ENCODE data around the gene PCSK2.

PCSK2 gene

GRCh38 chr20:17441745-17442144 is 214.9 kb downstream of the PCSK2 start:
- H3K27me3 ChIP-seq (ENCODE audit: control insufficient read depth, insufficient read depth, low read length) = no peaks in the 10 kb centered on the region
- no peaks in the 10 kb centered on the region for H3K4me1 ChIP-seq (ENCODE audit: control insufficient read depth, insufficient read depth, low read length)
- no peak overlapping the region for H3K27ac ChIP-seq (ENCODE audit: low read length)
- no peaks in the 10 kb centered on the region for H3K36me3 ChIP-seq (ENCODE audit: control insufficient read depth, insufficient read depth, low read length)
- H3K9me3 ChIP-seq (ENCODE audit: control insufficient read depth, insufficient read depth, low read length) = no peaks in the 10 kb centered on the region
- no peak overlapping the region for H3K4me3 ChIP-seq (ENCODE audit: low read length)
- DNase-seq (ENCODE audit: low read depth, low spot score) = no peak
- no CpG with 5 or more reads among the region's 1 CpG for WGBS (ENCODE audit: insufficient coverage, insufficient read length)

GRCh38 chr20:17442588-17442987 is 215.7 kb downstream of the PCSK2 start:
- H3K27me3 ChIP-seq (ENCODE audit: control insufficient read depth, insufficient read depth, low read length) = no peaks in the 10 kb centered on the region
- H3K27ac ChIP-seq (ENCODE audit: low read length) = no peak overlapping the region
- no peaks in the 10 kb centered on the region for H3K36me3 ChIP-seq (ENCODE audit: control insufficient read depth, insufficient read depth, low read length)
- peak; percentile 50 for DNase-seq (ENCODE audit: low read depth, low spot score)
- no CpG with 5 or more reads among the region's 8 CpGs for WGBS (ENCODE audit: insufficient coverage, insufficient read length)
- H3K4me3 ChIP-seq (ENCODE audit: low read length) = no peak overlapping the region
- H3K9me3 ChIP-seq (ENCODE audit: control insufficient read depth, insufficient read depth, low read length) = no peaks in the 10 kb centered on the region
- H3K4me1 ChIP-seq (ENCODE audit: control insufficient read depth, insufficient read depth, low read length) = no peaks in the 10 kb centered on the region

- Histone ChIP-seq H3K9me3 (ENCODE audit: control insufficient read depth, insufficient read depth, low read length) (no peaks in the 10 kb centered on the region), H3K27ac (ENCODE audit: low read length) (no peak overlapping the region), H3K36me3 (ENCODE audit: control insufficient read depth, insufficient read depth, low read length) (no peaks in the 10 kb centered on the region), H3K27me3 (ENCODE audit: control insufficient read depth, insufficient read depth, low read length) (no peaks in the 10 kb centered on the region), H3K4me3 (ENCODE audit: low read length) (no peak overlapping the region), H3K4me1 (ENCODE audit: control insufficient read depth, insufficient read depth, low read length) (no peaks in the 10 kb centered on the region)
- no peak for DNase-seq (ENCODE audit: low read depth, low spot score)
- no CpG with 5 or more reads among the region's 11 CpGs for WGBS (ENCODE audit: insufficient coverage, insufficient read length)
Measured at GRCh38 chr20:17443131-17443858, 216.5 kb downstream of the PCSK2 start.

- no CpG with 5 or more reads among the region's 2 CpGs for WGBS (ENCODE audit: insufficient coverage, insufficient read length)
- DNase-seq (ENCODE audit: low read depth, low spot score) = no peak
- Histone ChIP-seq H3K4me1 (ENCODE audit: control insufficient read depth, insufficient read depth, low read length) (no peaks in the 10 kb centered on the region), H3K4me3 (ENCODE audit: low read length) (no peak overlapping the region), H3K27me3 (ENCODE audit: control insufficient read depth, insufficient read depth, low read length) (no peaks in the 10 kb centered on the region), H3K9me3 (ENCODE audit: control insufficient read depth, insufficient read depth, low read length) (no peaks in the 10 kb centered on the region), H3K36me3 (ENCODE audit: control insufficient read depth, insufficient read depth, low read length) (no peaks in the 10 kb centered on the region), H3K27ac (ENCODE audit: low read length) (no peak overlapping the region)
Measured at GRCh38 chr20:17444091-17444490, 217.3 kb downstream of the PCSK2 start.

GRCh38 chr20:17445543-17445942 is 218.7 kb downstream of the PCSK2 start:
- Histone ChIP-seq H3K9me3 (ENCODE audit: control insufficient read depth, insufficient read depth, low read length) (no peaks in the 10 kb centered on the region), H3K4me3 (ENCODE audit: low read length) (no peak overlapping the region), H3K27me3 (ENCODE audit: control insufficient read depth, insufficient read depth, low read length) (no peaks in the 10 kb centered on the region), H3K27ac (ENCODE audit: low read length) (no peak overlapping the region), H3K36me3 (ENCODE audit: control insufficient read depth, insufficient read depth, low read length) (no peaks in the 10 kb centered on the region), H3K4me1 (ENCODE audit: control insufficient read depth, insufficient read depth, low read length) (no peaks in the 10 kb centered on the region)
- DNase-seq (ENCODE audit: low read depth, low spot score) = no peak
- WGBS (ENCODE audit: insufficient coverage, insufficient read length) = no CpG with 5 or more reads among the region's 13 CpGs

GRCh38 chr20:17446171-17446570 is 219.3 kb downstream of the PCSK2 start:
- Histone ChIP-seq H3K27me3 (ENCODE audit: control insufficient read depth, insufficient read depth, low read length) (no peaks in the 10 kb centered on the region), H3K36me3 (ENCODE audit: control insufficient read depth, insufficient read depth, low read length) (no peaks in the 10 kb centered on the region), H3K27ac (ENCODE audit: low read length) (no peak overlapping the region), H3K4me3 (ENCODE audit: low read length) (no peak overlapping the region), H3K4me1 (ENCODE audit: control insufficient read depth, insufficient read depth, low read length) (no peaks in the 10 kb centered on the region), H3K9me3 (ENCODE audit: control insufficient read depth, insufficient read depth, low read length) (no peaks in the 10 kb centered on the region)
- DNase-seq (ENCODE audit: low read depth, low spot score) = no peak
- no CpG with 5 or more reads among the region's 5 CpGs for WGBS (ENCODE audit: insufficient coverage, insufficient read length)

- DNase-seq (ENCODE audit: low read depth, low spot score) = no peak
- H3K27me3 ChIP-seq (ENCODE audit: control insufficient read depth, insufficient read depth, low read length) = no peaks in the 10 kb centered on the region
- H3K27ac ChIP-seq (ENCODE audit: low read length) = no peak overlapping the region
- H3K36me3 ChIP-seq (ENCODE audit: control insufficient read depth, insufficient read depth, low read length) = no peaks in the 10 kb centered on the region
- WGBS (ENCODE audit: insufficient coverage, insufficient read length) = no CpG with 5 or more reads among the region's 2 CpGs
- no peak overlapping the region for H3K4me3 ChIP-seq (ENCODE audit: low read length)
- H3K4me1 ChIP-seq (ENCODE audit: control insufficient read depth, insufficient read depth, low read length) = no peaks in the 10 kb centered on the region
- no peaks in the 10 kb centered on the region for H3K9me3 ChIP-seq (ENCODE audit: control insufficient read depth, insufficient read depth, low read length)
Measured at GRCh38 chr20:17448071-17448470, 221.2 kb downstream of the PCSK2 start.

GRCh38 chr20:17449031-17449430 is 222.2 kb downstream of the PCSK2 start:
- no peaks in the 10 kb centered on the region for H3K9me3 ChIP-seq (ENCODE audit: control insufficient read depth, insufficient read depth, low read length)
- no CpG with 5 or more reads among the region's 2 CpGs for WGBS (ENCODE audit: insufficient coverage, insufficient read length)
- no peaks in the 10 kb centered on the region for H3K27me3 ChIP-seq (ENCODE audit: control insufficient read depth, insufficient read depth, low read length)
- no peaks in the 10 kb centered on the region for H3K4me1 ChIP-seq (ENCODE audit: control insufficient read depth, insufficient read depth, low read length)
- no peak overlapping the region for H3K27ac ChIP-seq (ENCODE audit: low read length)
- DNase-seq (ENCODE audit: low read depth, low spot score) = no peak
- no peaks in the 10 kb centered on the region for H3K36me3 ChIP-seq (ENCODE audit: control insufficient read depth, insufficient read depth, low read length)
- H3K4me3 ChIP-seq (ENCODE audit: low read length) = no peak overlapping the region

GRCh38 chr20:17452441-17452840 is 225.6 kb downstream of the PCSK2 start:
- no peaks in the 10 kb centered on the region for H3K9me3 ChIP-seq (ENCODE audit: control insufficient read depth, insufficient read depth, low read length)
- no peaks in the 10 kb centered on the region for H3K27me3 ChIP-seq (ENCODE audit: control insufficient read depth, insufficient read depth, low read length)
- no peak overlapping the region for H3K4me3 ChIP-seq (ENCODE audit: low read length)
- no CpG with 5 or more reads among the region's 3 CpGs for WGBS (ENCODE audit: insufficient coverage, insufficient read length)
- no peak overlapping the region for H3K27ac ChIP-seq (ENCODE audit: low read length)
- H3K4me1 ChIP-seq (ENCODE audit: control insufficient read depth, insufficient read depth, low read length) = no peaks in the 10 kb centered on the region
- no peaks in the 10 kb centered on the region for H3K36me3 ChIP-seq (ENCODE audit: control insufficient read depth, insufficient read depth, low read length)
- DNase-seq (ENCODE audit: low read depth, low spot score) = no peak

GRCh38 chr20:17453592-17453991 is 226.8 kb downstream of the PCSK2 start:
- H3K9me3 ChIP-seq (ENCODE audit: control insufficient read depth, insufficient read depth, low read length) = no peaks in the 10 kb centered on the region
- H3K4me1 ChIP-seq (ENCODE audit: control insufficient read depth, insufficient read depth, low read length) = no peaks in the 10 kb centered on the region
- no peak for DNase-seq (ENCODE audit: low read depth, low spot score)
- H3K27me3 ChIP-seq (ENCODE audit: control insufficient read depth, insufficient read depth, low read length) = no peaks in the 10 kb centered on the region
- no CpG with 5 or more reads among the region's 22 CpGs for WGBS (ENCODE audit: insufficient coverage, insufficient read length)
- no peaks in the 10 kb centered on the region for H3K36me3 ChIP-seq (ENCODE audit: control insufficient read depth, insufficient read depth, low read length)
- no peak overlapping the region for H3K27ac ChIP-seq (ENCODE audit: low read length)
- H3K4me3 ChIP-seq (ENCODE audit: low read length) = no peak overlapping the region

GRCh38 chr20:17456279-17456678 is 229.4 kb downstream of the PCSK2 start:
- Histone ChIP-seq H3K4me3 (ENCODE audit: low read length) (no peak overlapping the region), H3K9me3 (ENCODE audit: control insufficient read depth, insufficient read depth, low read length) (no peaks in the 10 kb centered on the region), H3K36me3 (ENCODE audit: control insufficient read depth, insufficient read depth, low read length) (no peaks in the 10 kb centered on the region), H3K27me3 (ENCODE audit: control insufficient read depth, insufficient read depth, low read length) (no peaks in the 10 kb centered on the region), H3K4me1 (ENCODE audit: control insufficient read depth, insufficient read depth, low read length) (no peaks in the 10 kb centered on the region), H3K27ac (ENCODE audit: low read length) (no peak overlapping the region)
- no CpG with 5 or more reads among the region's 8 CpGs for WGBS (ENCODE audit: insufficient coverage, insufficient read length)
- DNase-seq (ENCODE audit: low read depth, low spot score) = no peak
